ENCODE measurements around the gene NANOS3.

DNA sequence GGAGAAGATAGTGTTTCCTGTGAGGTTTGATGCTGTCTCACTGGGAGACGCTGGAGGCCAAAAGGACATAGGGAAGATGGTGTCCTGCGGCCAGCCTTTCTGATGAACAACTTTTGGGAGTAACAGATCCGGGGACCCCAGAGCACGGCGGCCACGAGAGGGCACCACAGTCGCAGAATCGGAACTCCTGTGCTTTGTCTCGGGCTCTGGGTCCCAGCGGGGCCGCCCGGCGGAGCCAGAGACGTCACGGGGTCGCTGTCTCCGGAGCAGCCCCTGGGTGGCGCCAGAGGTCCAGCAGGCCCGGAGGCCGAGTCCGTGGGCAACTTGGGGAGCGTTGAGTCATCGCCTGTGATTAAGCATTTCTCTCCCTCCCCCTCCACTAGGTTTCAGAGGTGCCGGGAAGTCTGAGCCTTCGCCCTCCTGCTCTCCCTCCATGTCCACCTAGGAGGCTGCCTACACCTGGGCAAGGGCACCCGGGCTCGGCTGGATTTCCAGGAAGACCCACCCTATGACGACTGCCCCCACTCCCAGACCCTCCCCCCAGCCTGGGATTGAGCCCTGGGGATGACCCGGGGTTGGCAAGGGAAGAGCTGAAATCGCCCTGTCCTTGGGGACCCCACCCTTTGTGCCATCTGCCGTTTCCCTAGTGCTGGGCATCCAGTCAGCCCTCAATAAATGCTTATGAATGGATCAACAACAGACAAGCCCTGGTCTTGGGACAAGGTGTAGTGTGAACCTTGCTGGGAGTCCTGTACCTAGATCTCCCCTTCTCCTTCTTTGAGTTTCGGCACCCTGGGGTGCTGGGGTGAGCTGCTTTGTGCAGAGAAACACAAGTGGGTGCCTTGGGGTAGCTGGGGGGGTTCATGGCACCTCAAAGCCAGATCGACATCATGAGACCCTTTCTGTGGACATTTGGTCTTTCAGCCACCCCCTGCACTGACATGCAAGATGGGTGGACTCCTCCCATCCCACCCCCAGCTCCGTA lies 3.4 kb downstream of the NANOS3 start:
- TF ChIP-seq SUZ12 (IDR thresholded peaks at IDR 0.05; ENCODE audit: extremely low read depth, insufficient read depth, insufficient read length): no peak
- no peak for TF ChIP-seq ZNF274 (IDR thresholded peaks at IDR 0.05; ENCODE audit: low read depth, low read length)

Data from NT2/D1 (cell line).